MCF 10A (cell line): ENCODE results near the gene MTMR12. TPM values are rescaled to one million over a fixed set of nuclear protein-coding genes. Genes with fewer than 3 reads are reported as not detected.

Experiments
- BruUV-seq: library from RNA; stranded (reverse); fragments of 400-500 nt; replicated peaks from 2 replicates; lab custom pipeline; 2021; lab: Mats Ljungman, UMichigan
- CTCF ChIA-PET: fragments of 300-600 bp; sonication (Branson Sonifier 250); formaldehyde crosslinking; extraction: SDS; loops from one replicate; lab custom pipeline; 2021; ENCODE audit warnings: antibody characterized with exemption, inconsistent platforms; lab: Yijun Ruan, JAX
- POLR2A ChIA-PET: fragments of 300-600, 350-650 bp; sonication (Branson Sonifier 250); formaldehyde crosslinking; extraction: SDS; loops from one replicate; lab custom pipeline; 2020; ENCODE audit warnings: antibody characterized with exemption, inconsistent platforms; lab: Yijun Ruan, JAX
- DNase-seq: peaks from one replicate; pipeline ENCODE4 v3.0.0-alpha.2; 2018; ENCODE audit not compliant: unreplicated experiment
- H3K27ac Mint-ChIP-seq: one replicate; pipeline ENCODE4 v1.8.0; 2022; ENCODE audit warnings: mild to moderate bottlenecking, low read depth, mixed read lengths; ENCODE audit not compliant: unreplicated experiment
- H3K27me3 Mint-ChIP-seq: one replicate; pipeline ENCODE4 v1.8.0; 2022; ENCODE audit warnings: mixed read lengths; ENCODE audit not compliant: insufficient read depth, unreplicated experiment
- H3K36me3 Mint-ChIP-seq: one replicate; pipeline ENCODE4 v1.8.0; 2022; ENCODE audit warnings: mild to moderate bottlenecking, moderate library complexity, mixed read lengths; ENCODE audit not compliant: insufficient read depth, unreplicated experiment
- H3K4me1 Mint-ChIP-seq: one replicate; pipeline ENCODE4 v1.8.0; 2022; ENCODE audit warnings: mixed read lengths; ENCODE audit not compliant: insufficient read depth, unreplicated experiment
- H3K4me3 Mint-ChIP-seq: one replicate; pipeline ENCODE4 v1.8.0; 2022; ENCODE audit warnings: mild to moderate bottlenecking, moderate library complexity, mixed read lengths; ENCODE audit not compliant: unreplicated experiment
- H3K9me3 Mint-ChIP-seq: one replicate; pipeline ENCODE4 v1.8.0; 2022; ENCODE audit warnings: mixed read lengths; ENCODE audit not compliant: unreplicated experiment
- CTCF ChIP-seq: fragments of 200-600 bp; IDR thresholded peaks from one replicate; pipeline ENCODE4 v1.8.0; 2022; ENCODE audit warnings: antibody characterized with exemption, mild to moderate bottlenecking; ENCODE audit not compliant: unreplicated experiment
- intact Hi-C: fragments of 100-400 bp; cut with micrococcal nuclease; formaldehyde crosslinking; loops from 2 replicates; pipeline ENCODE4 v1.14.1; 2022
- total RNA-seq: library from RNA; stranded (reverse); gene quantifications from 2 replicates; pipeline ENCODE4 v1.2.3, GENCODE V29; 2022

The MTMR12 gene
- total RNA-seq, 1 experiment from 2014 or later, result 24.4 TPM

- CTCF ChIA-PET, result interaction anchor here (0.9 to 1.2 kb wide), 2 partner anchors 27 to 43 kb away, joined by 3 to 6 read pairs; no protein-coding TSS in a partner anchor
- H3K4me3 Mint-ChIP-seq, result no peak overlapping the region
- intact Hi-C loops, result no loop called here
- no peaks in the 10 kb centered on the region for H3K36me3 Mint-ChIP-seq
- no TSS peak for BruUV-seq
- no peak for TF ChIP-seq CTCF
- DNase-seq, result no peak
- H3K27ac Mint-ChIP-seq, result no peak overlapping the region
- H3K27me3 Mint-ChIP-seq, result peaks cover 10% of the 10 kb centered on the region
- no peaks in the 10 kb centered on the region for H3K4me1 Mint-ChIP-seq
- H3K9me3 Mint-ChIP-seq, result no peaks in the 10 kb centered on the region
- POLR2A ChIA-PET, result no interaction called here
These were observed 106.7 kb downstream of the MTMR12 start for GRCh38 chr5:32206053-32206452.

GRCh38 chr5:32202394-32202793, 110.3 kb downstream of the MTMR12 start:
- TF ChIP-seq CTCF, result no peak
- H3K9me3 Mint-ChIP-seq, result no peaks in the 10 kb centered on the region
- ChIA-PET CTCF (no interaction called here), POLR2A (no interaction called here)
- no peak overlapping the region for H3K4me3 Mint-ChIP-seq
- BruUV-seq, result no TSS peak
- H3K27ac Mint-ChIP-seq, result no peak overlapping the region
- H3K4me1 Mint-ChIP-seq, result peaks cover 6% of the 10 kb centered on the region
- peaks cover 10% of the 10 kb centered on the region for H3K27me3 Mint-ChIP-seq
- intact Hi-C loops, result no loop called here
- DNase-seq, result no peak
- H3K36me3 Mint-ChIP-seq, result no peaks in the 10 kb centered on the region

- Mint-ChIP-seq H3K4me3 (no peak overlapping the region), H3K9me3 (no peaks in the 10 kb centered on the region), H3K27ac (no peak overlapping the region), H3K27me3 (peaks cover 17% of the 10 kb centered on the region), H3K36me3 (no peaks in the 10 kb centered on the region), H3K4me1 (peaks cover 6% of the 10 kb centered on the region)
- TF ChIP-seq CTCF, result no peak
- BruUV-seq, result no TSS peak
- ChIA-PET CTCF (interaction anchor here (1.1 kb wide), 1 partner anchor 32 kb away, joined by 3 read pairs; no protein-coding TSS in a partner anchor), POLR2A (no interaction called here)
- DNase-seq, result peak; percentile 27
- intact Hi-C loops, result no loop called here
These were observed 111.5 kb downstream of the MTMR12 start for GRCh38 chr5:32201122-32201753.

- POLR2A ChIA-PET, result interaction anchor here (1.0 kb wide), 1 partner anchor 99 kb away, joined by 3 read pairs; no protein-coding TSS in a partner anchor
- Mint-ChIP-seq H3K36me3 (no peaks in the 10 kb centered on the region), H3K27me3 (peaks cover 9% of the 10 kb centered on the region), H3K4me3 (no peak overlapping the region), H3K4me1 (peaks cover 16% of the 10 kb centered on the region), H3K9me3 (no peaks in the 10 kb centered on the region), H3K27ac (no peak overlapping the region)
- intact Hi-C loops, result no loop called here
- TF ChIP-seq CTCF, result no peak
- BruUV-seq, result no TSS peak
- CTCF ChIA-PET, result no interaction called here
- no peak for DNase-seq
These were observed 115.7 kb downstream of the MTMR12 start for GRCh38 chr5:32197032-32197431.
